DMS 273 treated with DMSO at 0.1 percent for 48 hours (cell line): ENCODE measurements around the gene POTEF.
"Not testable (repeated sequence)": the region's sequence is repeated elsewhere in the genome, so short reads cannot be mapped to it uniquely, and the experiment has no call there.

Source experiments
- DNase-seq: peaks from one replicate; lab custom pipeline; 2025; lab: John Stamatoyannopoulos, UW

Gene POTEF

GRCh38 chr2:130152816-130153595 is 24.0 kb upstream of the POTEF start:
- no peak for DNase-seq

- not testable (repeated sequence) for DNase-seq
These were observed 23.3 kb upstream of the POTEF start for GRCh38 chr2:130152136-130152815.

GRCh38 chr2:130151145-130151512 is 22.1 kb upstream of the POTEF start:
- not testable (repeated sequence) for DNase-seq

- DNase-seq: no peak
These were observed 21.4 kb upstream of the POTEF start for GRCh38 chr2:130150181-130151144.

GRCh38 chr2:130148515-130148914 is 19.5 kb upstream of the POTEF start:
- DNase-seq: not testable (repeated sequence)

- DNase-seq: not testable (repeated sequence)
These were observed 16.0 kb upstream of the POTEF start, which contains the start of gene CCDC74B for GRCh38 chr2:130145006-130145414. CCDC74B (minus strand) TSS chr2:130145112; CDS start chr2:130144996, 116 bp downstream.

GRCh38 chr2:130143266-130144039 is 14.4 kb upstream of the POTEF start:
- not testable (repeated sequence) for DNase-seq

- DNase-seq: not testable (repeated sequence)
These were observed 13.6 kb upstream of the POTEF start for GRCh38 chr2:130142396-130143265.

GRCh38 chr2:130141645-130142370 is 12.8 kb upstream of the POTEF start:
- not testable (repeated sequence) for DNase-seq

GRCh38 chr2:130141002-130141401 is 12.0 kb upstream of the POTEF start:
- DNase-seq: not testable (repeated sequence)

GRCh38 chr2:130140516-130140915 is 11.5 kb upstream of the POTEF start:
- DNase-seq: not testable (repeated sequence)

- not testable (repeated sequence) for DNase-seq
These were observed 10.6 kb upstream of the POTEF start for GRCh38 chr2:130139331-130140280.

- not testable (repeated sequence) for DNase-seq
These were observed 9.8 kb upstream of the POTEF start for GRCh38 chr2:130138841-130139251.

- not testable (repeated sequence) for DNase-seq
These were observed 9.3 kb upstream of the POTEF start for GRCh38 chr2:130138326-130138725.

- not testable (repeated sequence) for DNase-seq
These were observed 8.1 kb upstream of the POTEF start for GRCh38 chr2:130137118-130137517.

GRCh38 chr2:130136546-130136945 is 7.5 kb upstream of the POTEF start:
- not testable (repeated sequence) for DNase-seq

GRCh38 chr2:130135692-130136541 is 6.9 kb upstream of the POTEF start:
- DNase-seq: no peak
